Activated CD4-positive, CD25-positive, alpha-beta regulatory T cell treated with anti-CD3 and anti-CD28 coated beads, Interleukin-2, amount 50 U/mL, for 72 hours (primary cell): ENCODE results near the gene TP53TG5.
"Not testable (repeated sequence)": the region's sequence is repeated elsewhere in the genome, so short reads cannot be mapped to it uniquely, and the experiment has no call there.

Source experiments
- DNase-seq: peaks from one replicate; pipeline ENCODE4 v3.0.0; 2021

TP53TG5 gene

DNA sequence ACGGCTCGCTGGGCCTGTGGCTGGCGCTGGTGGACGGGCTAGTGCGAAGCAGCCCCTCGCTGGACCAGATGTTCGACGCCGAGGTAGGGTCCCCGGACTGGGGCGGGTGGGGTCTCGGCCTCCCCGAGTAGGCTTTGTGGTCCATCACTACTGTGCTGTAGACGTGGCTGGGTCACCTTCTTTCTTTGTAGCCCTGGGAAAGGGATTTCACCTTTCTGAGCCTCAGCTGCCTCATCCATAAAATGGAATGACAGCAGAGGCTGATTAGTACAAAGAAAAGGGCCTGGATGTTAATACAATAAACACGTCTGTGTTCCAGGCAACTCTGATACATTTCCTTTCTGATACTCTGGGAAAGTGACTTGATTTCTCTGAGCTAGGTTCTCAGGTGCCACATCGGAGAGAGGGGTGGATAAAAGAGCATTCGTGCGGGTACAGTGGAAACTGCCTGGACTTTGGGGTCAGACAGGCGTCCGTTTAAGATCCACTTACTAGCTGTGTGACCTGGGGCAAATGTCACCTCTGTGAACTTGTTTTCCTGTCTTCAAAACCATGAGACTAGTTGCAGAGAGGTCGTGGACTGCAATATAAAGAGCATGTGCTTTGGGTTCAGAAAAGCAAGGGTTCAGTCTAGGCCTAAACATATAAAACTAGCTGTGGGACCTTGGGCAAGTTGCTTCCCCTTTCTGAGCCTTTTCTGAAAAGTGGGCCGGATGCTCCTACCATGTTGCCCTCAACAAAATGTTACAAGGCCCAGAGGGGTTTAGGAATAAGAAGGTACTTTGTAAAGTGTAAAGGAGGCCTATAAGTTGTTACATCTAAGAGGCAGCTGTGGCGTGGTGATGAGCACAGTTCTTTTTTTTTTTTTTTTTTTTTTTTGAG is 14.3 kb downstream of the TP53TG5 start:
- DNase-seq, result peak; percentile 13

DNA sequence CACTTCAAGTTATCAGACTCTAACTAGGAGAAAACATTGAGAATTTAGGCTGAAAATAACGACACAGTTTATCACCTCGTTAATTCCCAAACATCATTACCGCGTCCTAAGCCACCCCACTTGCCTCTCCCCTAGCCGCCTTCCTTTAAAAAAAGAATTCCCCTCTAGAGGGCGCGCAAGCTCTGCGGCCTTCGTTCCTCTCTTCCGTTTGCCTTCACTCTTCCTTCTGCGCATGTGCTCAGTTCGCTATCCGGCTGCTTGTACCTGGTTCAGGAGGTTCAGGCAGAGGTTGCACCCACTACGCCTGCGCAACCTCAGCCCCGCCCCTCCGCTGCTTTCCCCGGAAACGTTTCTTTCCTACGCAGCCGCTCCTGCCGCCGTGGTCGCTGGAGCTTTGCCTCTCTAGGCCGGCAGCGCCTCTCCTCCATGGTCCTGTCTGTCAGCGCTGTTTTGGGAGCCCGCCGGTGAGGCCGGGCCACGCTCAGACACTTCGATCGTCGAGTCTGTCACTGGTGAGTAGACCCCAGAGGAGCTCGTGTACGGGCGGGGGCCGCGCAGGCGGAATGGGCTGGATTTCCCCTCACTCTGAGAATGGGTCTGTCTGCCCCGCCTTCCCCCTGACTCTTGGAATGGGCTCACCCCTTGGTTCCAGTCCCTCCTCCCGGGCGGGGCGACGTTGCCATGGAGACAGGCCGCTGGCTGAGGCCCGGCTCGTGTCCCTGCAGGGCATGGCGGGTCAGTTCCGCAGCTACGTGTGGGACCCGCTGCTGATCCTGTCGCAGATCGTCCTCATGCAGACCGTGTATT is 15.1 kb downstream of the TP53TG5 start, which contains the start of gene SYS1:
Gene SYS1 (plus strand): TSS at position 353 of the 807 bp plus-strand sequence. CDS start 376 bp downstream, at position 729.
- peak; percentile 97 for DNase-seq

DNA sequence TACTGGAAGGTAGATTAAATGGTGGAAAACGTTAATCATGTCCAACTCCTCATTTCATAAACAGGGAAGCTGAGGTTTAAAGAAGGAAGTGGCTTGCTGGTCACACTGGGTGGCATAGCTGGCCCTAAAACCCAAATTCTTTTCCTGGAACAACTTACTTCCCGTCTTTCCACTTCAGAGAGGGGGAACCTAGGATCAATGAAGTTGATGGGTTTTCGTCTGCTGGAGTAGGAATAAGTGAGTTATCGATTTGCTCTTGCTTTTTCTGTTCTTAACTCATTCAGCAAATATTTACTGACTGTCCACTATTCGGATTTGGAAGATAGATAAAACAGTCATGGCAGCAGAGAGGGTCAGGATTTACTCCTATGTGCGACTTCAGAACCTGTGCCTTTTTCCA is 16.3 kb downstream of the TP53TG5 start:
- no peak for DNase-seq

DNA sequence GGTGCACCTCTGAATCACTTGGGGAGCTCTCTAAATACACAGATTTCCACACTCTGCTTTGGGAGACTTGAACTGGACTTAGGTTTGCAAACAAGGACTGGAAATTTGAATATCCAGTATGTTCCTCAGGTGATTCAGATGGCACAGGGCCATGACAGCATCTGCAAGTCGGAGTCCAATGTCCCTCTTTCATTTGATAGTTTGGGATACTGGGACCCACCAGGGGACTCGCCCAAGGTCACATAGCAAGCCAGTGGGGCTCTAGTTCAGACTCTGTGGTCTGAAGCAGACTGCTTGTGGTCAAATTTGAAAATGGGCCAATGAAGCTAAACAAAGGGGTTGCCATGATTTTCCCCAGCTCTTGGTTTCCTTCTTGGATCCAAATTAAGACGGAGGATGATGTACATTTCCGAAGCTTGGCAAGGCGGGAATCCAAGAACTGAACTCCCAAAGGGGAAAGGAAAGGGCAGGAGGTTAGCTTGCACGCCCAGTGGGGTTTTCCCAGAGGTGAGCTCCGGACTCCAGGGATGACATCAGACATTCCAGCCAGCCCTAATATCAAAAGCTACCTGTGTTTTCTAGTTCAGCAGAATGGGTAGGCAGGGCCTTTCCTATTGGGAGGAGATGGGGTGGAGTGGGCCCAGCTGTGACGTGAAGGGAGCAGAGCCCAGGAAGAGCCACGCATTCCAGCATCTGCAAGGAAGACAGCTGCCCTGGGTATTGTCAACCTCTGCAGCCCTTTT is 18.5 kb downstream of the TP53TG5 start:
- no peak for DNase-seq

DNA sequence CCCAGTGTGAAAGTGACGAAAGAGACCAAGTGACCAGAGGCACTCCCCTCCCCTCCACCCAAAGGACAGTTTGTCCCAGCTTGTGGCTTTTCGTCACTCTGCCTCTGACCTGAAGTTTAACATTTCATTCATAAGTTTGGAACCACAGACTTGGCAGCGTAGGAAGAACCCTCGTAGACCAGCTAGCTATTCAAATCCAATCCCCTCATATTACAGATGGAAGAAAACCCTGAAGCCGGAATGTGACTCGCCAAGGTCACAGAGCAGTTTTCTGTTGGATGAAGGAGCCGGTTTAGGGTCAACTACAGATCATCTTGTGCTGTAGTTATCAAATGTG is 19.1 kb downstream of the TP53TG5 start:
- no peak for DNase-seq

DNA sequence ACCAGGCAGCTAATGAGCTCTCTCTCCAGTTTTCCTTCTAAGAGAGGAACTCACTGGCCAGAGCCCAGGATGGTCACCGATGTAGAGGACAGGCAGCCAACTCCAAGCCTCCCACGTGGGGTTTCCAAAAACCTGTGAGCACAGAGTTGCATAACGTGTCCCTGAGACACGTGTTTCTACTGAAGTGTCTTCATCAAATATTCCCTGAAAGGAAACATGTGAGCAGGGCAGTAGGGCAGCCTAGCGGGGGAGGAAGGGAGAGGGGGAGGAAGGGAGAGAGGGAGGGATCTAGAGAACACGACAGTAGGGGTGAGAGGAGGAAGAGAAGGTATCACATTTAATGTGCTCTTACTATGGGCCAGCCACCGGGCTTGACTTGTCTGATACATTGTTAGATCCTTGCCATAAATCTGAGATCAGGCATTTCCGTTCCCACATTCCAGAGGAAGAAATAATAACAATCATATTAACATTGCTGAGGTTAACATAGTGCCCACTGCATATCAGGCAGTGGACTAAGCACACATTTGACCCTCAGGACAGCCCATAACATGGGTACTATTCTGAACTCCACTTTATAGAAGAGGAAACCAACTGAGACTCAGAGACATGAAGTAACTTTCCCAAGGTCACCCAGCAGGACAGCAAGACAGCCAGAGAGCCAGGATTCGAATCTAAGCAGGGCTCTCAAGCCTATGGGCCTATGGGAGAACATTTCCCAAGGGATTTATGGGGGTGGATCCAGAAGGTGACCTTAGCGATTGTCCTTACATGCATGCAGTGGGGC is 19.6 kb downstream of the TP53TG5 start:
- DNase-seq, result no peak

DNA sequence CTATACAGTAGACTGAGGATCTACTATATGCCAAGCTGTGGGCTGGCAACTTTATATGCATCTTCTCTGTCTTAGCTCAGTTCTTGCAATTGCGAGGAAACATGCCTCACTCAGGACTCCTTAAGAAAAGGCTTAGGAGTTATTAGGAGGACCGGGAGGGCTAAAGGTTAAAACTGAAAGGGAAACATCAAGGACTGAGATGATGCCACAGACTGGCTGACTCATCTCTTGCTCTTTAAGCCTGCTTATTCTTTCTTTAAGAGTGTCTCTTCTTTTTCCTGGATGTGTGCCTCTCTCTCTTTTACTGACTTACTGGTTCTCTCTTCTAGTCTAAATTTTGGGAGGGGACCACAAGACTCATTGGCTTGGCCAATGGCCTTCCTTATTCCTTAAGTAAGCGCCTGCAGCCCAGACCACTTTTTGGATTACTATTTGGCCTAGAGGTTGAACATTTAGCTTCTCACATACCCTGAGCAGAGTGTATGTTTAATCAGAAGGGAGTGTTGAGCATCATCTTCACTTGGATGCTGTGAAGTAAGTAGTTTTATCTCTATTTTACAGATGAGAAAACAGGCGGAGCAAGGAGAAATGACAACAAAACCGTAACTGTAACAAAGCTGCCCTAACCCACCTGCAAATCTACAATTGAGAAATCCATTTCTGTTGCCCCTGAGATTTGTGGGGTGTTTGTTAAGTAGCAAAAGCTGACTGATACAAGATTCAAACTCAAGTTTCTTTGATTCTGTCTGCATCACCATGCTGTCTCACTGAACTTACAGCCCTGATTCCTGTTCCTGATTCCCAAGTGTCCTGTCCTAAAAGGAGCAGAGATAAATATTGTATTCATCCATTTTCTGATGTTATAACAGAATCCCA is 22.7 kb downstream of the TP53TG5 start:
- DNase-seq, result no peak

DNA sequence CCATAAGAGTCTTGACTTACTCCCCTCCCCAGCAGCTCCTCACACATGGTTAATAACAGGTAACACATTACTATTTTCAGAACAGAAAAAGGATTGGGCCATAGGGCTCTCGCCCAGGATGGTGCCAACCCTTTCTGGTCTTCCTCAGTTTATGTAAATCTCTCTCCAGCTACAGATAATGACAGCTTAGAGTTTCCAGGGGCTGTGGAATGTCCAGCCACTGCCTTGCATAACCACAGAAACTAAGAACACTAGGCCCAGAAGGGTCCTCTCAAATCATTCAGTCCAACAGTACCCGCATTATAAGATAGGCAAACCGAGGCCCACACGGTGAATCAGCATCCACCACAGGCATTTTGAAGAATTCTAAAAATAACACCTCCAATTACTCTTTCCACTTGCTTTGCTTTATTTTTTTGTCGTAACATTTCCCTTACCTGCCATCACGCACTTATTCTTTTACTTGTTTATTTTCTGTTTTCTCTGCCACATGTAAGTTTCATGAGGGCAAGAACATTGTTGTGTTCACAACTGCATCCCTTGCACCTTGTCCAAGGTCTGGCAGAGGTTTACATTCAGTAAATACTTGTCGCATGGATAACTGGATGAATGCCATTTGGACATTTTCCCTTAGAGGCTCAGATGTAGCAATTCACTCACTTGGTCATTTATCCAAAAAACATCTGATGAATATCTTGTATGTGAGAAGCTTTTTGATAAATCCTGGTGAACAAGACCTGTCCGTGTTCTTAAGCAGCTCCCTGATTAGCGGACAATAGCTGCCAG is 23.5 kb downstream of the TP53TG5 start:
- DNase-seq, result no peak

DNA sequence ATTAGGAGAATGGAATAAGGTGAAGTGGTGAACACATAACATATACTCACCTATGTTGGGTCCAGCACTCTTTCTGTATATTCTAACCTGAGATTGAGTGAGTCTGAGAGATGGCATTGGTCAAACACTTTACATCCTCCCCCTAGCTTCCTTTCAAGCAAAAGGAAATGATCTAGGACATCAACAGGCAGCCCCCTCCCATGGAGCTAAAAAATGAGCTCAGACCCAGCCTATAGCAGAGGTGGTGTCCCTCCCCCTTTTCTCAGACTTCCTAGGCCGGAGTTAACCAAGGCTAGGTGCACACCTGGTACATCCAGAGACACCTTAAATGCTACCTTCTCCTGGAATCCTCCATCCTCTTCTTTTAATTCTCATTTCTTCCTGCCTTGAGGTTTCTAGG is 24.4 kb downstream of the TP53TG5 start:
- DNase-seq, result no peak

DNA sequence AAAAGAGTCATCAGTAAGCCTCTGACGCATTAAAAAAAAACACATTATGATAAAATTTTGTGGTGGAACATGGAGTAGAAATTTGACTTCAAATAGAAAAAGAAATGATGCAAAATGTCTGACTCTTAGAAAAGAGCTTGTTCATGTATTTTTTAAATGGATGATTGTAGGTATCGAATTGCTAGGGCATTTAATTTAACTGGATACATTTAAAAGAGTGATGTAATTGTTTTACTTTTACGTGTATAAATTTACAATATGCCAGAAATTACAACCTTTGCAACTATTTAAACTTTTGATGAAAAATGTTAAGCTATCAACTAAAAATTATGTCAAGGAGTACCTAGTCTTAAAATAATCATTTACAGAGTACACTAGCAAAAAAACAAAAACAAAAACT is 25.4 kb downstream of the TP53TG5 start:
- no peak for DNase-seq

DNA sequence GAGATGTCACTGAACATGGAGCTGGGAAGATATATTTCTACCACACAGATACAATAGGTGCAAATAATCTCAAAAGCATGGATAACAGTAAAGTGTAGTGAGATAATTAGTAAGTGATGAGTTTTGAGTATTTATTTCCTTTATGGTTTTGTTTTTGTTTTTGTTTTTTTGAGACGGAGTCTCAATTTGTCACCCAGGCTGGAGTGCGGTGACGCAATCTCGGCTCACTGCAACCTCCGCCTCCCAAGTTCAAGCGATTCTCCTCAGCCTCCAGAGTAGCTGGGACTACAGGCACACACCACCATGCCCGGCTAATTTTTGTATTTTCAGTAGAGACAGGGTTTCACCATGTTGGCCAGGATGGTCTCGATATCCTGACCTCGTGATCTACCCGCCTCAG is 27.3 kb downstream of the TP53TG5 start:
- not testable (repeated sequence) for DNase-seq

DNA sequence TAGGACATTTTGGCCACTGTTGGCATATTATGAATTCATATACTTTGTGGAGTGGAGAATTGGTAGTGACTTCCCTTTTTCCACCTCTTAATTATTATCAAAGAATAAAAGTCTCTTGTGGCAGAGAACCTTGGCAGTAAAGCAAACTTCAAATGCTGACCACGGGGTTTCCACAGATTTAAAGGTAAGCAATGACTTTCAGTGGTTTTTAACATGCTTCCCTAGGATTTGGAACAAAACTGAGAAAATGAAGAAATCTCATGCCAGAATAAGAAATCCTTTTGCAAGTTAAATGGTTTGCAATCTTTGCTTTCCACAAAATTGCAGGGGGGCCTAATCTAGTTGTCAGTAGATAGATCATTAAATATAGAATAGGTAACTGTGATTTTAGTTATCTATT is 27.9 kb downstream of the TP53TG5 start:
- no peak for DNase-seq

DNA sequence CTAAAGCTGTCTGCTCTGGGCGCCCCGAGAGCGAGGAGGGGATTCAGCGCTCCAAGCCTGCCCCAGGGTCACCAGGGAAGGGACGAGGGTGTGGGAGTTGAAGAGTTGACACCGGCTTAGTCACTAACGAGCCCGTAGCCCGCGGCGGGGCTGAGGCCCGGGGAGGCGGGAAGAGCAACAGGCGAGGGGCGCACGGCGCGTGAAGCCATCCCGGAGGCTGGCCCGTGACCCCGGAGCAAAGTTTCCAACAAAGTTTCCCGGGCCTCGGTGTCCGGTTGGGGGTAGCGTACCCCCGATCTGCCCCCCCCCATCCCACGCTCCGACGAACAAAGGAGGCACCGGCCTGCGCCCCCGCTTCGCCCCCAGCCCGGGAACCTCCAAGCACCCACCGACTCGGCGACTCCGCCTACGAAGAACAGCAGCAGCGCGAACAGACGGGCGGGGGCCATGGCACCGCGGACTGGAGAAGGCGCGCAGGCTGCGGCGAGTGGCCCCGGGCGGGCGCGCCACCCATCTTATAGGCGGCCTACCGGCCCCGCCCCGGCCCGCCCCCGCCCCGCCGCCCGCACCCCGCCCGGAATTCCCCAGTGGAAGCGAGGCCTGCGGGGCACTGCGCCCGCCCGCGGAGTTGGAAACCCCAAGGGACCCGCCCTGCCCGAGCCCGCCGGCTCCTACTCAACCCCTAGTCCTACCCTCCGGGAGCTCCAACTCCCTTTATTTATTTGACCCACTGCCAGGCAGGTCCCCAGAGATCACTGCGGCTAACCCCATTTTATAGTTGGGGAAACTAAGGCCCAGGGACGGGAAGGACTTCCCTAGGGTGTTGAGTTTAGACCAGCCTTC is 30.0 kb downstream of the TP53TG5 start, which contains the start of gene SDC4:
Gene SDC4 (minus strand): TSS at position 489 of the 843 bp plus-strand sequence. CDS start 40 bp downstream, at position 449.
- DNase-seq, result peak; percentile 76

DNA sequence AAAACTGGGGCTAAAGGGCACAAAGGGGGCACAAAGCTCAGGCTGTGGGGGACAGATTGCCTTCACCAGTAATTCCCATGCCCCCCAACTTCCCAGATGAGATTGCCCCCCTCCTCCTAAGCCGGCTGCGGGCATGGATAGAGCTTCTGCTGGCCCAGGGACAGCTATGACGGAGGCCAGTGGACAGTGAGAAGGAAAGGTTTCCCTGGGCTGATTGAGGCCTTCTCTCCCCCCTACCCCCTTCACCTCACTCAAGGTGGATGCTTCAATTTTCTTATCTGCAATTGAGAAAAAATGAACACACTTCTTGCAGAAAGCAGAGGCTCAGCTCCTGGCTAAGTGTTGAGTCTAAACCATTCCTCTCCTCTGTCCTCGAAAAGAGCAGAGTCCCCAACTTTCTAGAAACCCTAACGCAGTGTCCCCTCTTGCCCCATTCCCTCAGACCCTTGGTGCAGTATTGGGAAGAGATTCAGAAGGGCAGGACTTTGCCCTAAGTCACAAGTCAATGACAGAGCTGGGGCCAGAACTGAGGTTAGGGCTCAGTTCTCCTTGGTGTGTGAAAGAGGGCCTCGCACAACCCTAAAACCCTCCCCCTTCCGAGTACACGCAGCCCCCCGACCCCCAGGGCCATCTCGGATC is 30.7 kb downstream of the TP53TG5 start:
- DNase-seq, result no peak

DNA sequence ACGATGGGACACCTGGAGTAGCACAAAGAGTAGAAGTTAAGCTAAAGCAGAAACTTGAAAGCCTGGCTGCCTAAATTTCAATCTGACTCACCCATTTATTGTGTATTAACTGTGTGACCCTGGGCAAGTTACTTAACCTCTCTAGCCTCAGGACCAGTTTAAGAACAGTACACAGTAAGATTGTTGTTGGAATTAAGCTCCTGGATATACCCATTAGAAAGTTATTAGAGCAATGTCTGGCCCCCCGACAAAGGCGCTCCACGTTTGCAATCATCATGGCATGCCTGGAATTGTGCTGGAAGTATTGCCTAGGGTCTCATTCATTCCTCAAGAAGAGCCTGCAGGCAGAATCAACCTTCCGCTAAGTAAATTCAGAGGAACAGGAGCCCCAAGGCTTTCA is 31.3 kb downstream of the TP53TG5 start:
- DNase-seq, result no peak

DNA sequence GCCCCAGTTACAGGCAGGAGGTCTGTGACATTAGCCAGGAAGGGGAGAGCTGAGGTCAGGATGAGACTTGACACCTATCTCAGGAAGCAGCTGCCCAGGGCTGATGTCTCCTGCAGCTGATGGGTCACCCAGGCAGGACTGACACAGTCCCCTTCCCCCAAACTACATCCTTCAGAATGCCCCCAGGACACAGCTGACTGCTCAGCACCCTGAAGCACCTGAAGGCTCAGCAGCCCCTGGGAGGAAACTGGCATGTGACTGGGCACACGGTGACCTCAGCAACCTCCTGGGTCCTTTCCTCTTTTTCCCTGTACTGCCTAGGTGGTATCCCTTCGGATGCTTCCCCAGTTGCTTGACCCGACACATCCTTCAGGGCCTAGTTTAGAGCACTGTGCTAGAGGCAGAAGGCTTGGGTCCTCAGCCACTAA is 31.8 kb downstream of the TP53TG5 start:
- DNase-seq, result no peak

DNA sequence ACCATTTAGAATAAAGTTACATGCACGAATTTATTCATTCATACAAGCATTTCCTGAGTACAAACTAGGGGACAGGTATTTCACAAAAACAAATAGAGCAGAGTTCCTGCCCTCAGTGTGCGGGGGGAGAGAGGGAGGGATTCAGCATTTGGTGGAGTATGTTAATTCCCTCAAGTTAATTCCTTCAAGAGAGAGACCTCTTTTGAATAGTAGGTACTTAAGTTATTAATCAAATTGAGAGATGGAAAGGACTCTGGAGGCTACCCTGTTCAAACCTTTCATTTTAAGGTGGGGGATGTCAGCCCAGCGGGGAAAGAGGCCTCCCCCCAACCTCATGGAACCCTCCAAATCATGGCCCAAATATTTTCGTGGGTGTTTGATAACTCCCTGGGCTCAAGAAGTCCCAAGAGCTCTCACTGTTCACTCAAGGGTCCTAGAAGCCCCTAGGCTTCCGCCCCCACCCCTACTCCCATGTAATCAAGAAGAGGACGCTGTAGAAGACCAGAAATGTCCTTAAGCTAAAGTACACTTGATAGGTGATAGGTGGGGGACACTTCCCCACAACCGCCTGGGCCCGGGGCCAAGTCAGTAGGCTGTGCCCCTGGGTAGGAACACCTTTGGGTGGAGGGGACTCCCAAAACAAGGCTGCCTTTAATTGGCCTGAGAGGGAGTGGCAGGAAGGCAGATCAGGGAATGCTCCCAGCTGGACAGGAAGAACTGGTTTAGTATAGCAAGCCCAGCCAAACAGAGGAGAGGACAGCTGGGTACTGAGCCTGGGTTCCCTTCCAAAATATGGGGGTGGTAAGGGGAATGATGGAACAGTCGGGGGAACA is 32.8 kb downstream of the TP53TG5 start:
- DNase-seq, result no peak
